Peyer's patch (tissue), 4 donors: ENCODE measurements around the gene TMEM150B. TPM values are rescaled to one million over a fixed set of nuclear protein-coding genes. Genes with fewer than 3 reads are reported as not detected.

ENCODE experiments used
- DNase-seq, 3 donors: peaks; one replicate each; pipeline ENCODE4 v3.0.0-alpha.2; 2017 to 2019
- H3K27ac ChIP-seq, 4 donors: fragments of 200-600 bp; sonication (generic); one replicate each; pipeline ENCODE4 v1.5.1; 2016 to 2019
- H3K27me3 ChIP-seq, 2 donors: fragments of 200-600 bp; sonication (generic); one replicate each; pipeline ENCODE4 v1.5.1; 2019
- H3K36me3 ChIP-seq, 3 donors: fragments of 200-600 bp; sonication (generic); one replicate each; pipeline ENCODE4 v1.5.1; 2016 to 2019
- H3K4me1 ChIP-seq, 4 donors: fragments of 200-600 bp; sonication (generic); one replicate each; pipeline ENCODE4 v1.5.1; 2016 to 2019
- H3K4me3 ChIP-seq, 4 donors: fragments of 200-600 bp; sonication (generic); 1 replicate in 3 of 4; 2 replicates in 1 of 4; pipeline ENCODE4 v1.5.1; 2016 to 2019; ENCODE audit warnings: mild to moderate bottlenecking in 1 of 4
- H3K9me3 ChIP-seq, 4 donors: fragments of 200-600 bp; sonication (generic); one replicate each; pipeline ENCODE4 v1.5.1; 2016 to 2019; ENCODE audit warnings: mild to moderate bottlenecking in 1 of 4
- POLR2A ChIP-seq, 2 donors: fragments of 450-650 bp; IDR thresholded peaks; one replicate each; pipeline ENCODE4 v1.5.1; 2017; ENCODE audit warnings: antibody characterized with exemption in 2 of 2, mild to moderate bottlenecking in 2 of 2, moderate library complexity in 2 of 2
- total RNA-seq, 4 donors: library from RNA; depleted of rRNA; stranded (reverse); fragments of >200 nt; gene quantifications; one replicate each; pipeline ENCODE4 v1.1.0, GENCODE V29; 2016
- TF ChIP-seq, protein P1 (sequence below), 6 experiments: fragments of 450-650 bp in 4 of 6; fragments of 200-600 bp in 2 of 6; sonication (generic) in 1 of 6; IDR thresholded peaks; one replicate each; pipeline ENCODE4 v1.5.1; 2017 to 2019; ENCODE audit warnings: antibody characterized with exemption in 6 of 6, mild to moderate bottlenecking in 3 of 6, moderate library complexity in 1 of 6

TMEM150B gene
- total RNA-seq, 4 donors from 2014 or later, result 26.4 to 235 (median 199) TPM

DNA sequence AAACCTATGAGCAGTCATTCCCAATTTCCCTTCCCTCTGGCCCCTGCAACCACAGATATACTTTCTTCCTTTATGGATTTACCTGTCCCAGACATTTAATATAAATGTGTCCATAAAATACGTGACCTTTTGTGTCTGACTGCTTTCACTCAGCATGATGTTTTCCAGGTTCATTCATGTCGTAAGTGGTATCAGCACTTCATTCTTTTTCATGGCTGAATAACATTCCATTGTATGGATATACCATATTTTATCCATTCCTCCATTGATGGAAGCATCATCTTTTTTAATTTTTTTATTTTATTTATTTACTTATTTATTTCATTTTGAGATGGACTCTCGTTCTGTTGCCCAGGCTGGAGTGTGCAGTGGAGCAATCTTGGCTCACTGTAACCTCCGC, 58.3 kb downstream of the TMEM150B start:
- H3K4me1 ChIP-seq, result no peaks in the 10 kb centered on the region
- no peaks in the 10 kb centered on the region for H3K27me3 ChIP-seq
- H3K9me3 ChIP-seq, result no peaks in the 10 kb centered on the region
- DNase-seq, result no peak
- no peak overlapping the region for H3K27ac ChIP-seq
- H3K4me3 ChIP-seq, result no peak overlapping the region
- no peak for TF ChIP-seq POLR2A (IDR thresholded peaks at IDR 0.05)
- TF ChIP-seq, protein P1, sequence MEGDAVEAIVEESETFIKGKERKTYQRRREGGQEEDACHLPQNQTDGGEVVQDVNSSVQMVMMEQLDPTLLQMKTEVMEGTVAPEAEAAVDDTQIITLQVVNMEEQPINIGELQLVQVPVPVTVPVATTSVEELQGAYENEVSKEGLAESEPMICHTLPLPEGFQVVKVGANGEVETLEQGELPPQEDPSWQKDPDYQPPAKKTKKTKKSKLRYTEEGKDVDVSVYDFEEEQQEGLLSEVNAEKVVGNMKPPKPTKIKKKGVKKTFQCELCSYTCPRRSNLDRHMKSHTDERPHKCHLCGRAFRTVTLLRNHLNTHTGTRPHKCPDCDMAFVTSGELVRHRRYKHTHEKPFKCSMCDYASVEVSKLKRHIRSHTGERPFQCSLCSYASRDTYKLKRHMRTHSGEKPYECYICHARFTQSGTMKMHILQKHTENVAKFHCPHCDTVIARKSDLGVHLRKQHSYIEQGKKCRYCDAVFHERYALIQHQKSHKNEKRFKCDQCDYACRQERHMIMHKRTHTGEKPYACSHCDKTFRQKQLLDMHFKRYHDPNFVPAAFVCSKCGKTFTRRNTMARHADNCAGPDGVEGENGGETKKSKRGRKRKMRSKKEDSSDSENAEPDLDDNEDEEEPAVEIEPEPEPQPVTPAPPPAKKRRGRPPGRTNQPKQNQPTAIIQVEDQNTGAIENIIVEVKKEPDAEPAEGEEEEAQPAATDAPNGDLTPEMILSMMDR (IDR thresholded peaks at IDR 0.05), result no peak
- H3K36me3 ChIP-seq, result peaks cover 0 to 20% (median 0%) of the 10 kb centered on the region in 3 donors

DNA sequence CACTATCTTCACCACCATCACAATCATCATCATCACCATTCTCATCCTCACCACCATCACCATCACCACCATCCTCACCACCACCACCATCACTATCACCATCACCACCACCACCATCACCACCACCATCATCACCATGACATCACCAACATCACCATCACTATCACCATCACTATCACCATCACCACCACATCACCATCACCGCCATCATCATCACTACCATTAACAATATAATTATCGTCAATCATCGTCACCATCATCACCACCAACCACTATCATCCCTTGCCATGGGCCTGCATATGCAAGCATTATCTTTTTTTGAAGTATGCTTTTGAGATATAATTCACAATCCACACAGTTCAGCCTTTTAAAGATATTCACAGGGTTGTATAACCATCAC, 58.7 kb downstream of the TMEM150B start:
- DNase-seq, result no peak
- Histone ChIP-seq H3K4me3 (no peak overlapping the region), H3K27me3 (no peaks in the 10 kb centered on the region), H3K4me1 (no peaks in the 10 kb centered on the region), H3K27ac (no peak overlapping the region), H3K36me3 (peaks cover 0 to 17% (median 0%) of the 10 kb centered on the region in 3 donors), H3K9me3 (no peaks in the 10 kb centered on the region)
- TF ChIP-seq, protein P1 (IDR thresholded peaks at IDR 0.05), result no peak
- no peak for TF ChIP-seq POLR2A (IDR thresholded peaks at IDR 0.05)

- TF ChIP-seq POLR2A (IDR thresholded peaks at IDR 0.05), result no peak
- Histone ChIP-seq H3K9me3 (no peaks in the 10 kb centered on the region), H3K4me1 (no peaks in the 10 kb centered on the region), H3K27me3 (no peaks in the 10 kb centered on the region), H3K4me3 (no peak overlapping the region), H3K36me3 (peaks cover 0 to 13% (median 0%) of the 10 kb centered on the region in 3 donors), H3K27ac (no peak overlapping the region)
- no peak for DNase-seq
These were observed 59.3 kb downstream of the TMEM150B start for GRCh38 chr19:55265723-55266386.

DNA sequence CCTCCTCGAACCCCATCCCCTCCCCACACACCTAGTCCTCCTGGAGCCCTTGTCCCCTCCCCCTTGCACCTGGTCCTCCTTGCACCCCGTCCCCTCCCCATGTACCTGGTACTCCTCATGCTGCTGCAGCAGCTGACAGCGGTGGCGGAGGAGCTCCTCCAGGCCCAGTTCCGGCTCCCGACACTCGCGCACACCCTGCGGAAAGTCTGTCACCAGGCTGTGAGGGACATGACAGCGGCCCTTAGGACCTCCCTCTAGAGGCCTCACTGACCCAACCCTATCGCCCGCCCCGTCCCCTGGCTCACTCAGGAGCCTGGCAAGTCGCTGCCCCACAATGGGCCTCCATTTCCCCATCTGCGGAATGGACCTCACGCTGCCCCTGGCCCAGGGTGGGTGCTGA, 60.0 kb downstream of the TMEM150B start:
- TF ChIP-seq, protein P1 (IDR thresholded peaks at IDR 0.05), result no peak
- TF ChIP-seq POLR2A (IDR thresholded peaks at IDR 0.05), result no peak
- Histone ChIP-seq H3K9me3 (no peaks in the 10 kb centered on the region), H3K27me3 (no peaks in the 10 kb centered on the region), H3K4me3 (no peak overlapping the region), H3K4me1 (no peaks in the 10 kb centered on the region), H3K27ac (no peak overlapping the region), H3K36me3 (peaks cover 0 to 13% (median 0%) of the 10 kb centered on the region in 3 donors)
- DNase-seq, result no peak

GRCh38 chr19:55264531-55264930, 60.6 kb downstream of the TMEM150B start:
- Histone ChIP-seq H3K36me3 (peaks cover 0 to 13% (median 0%) of the 10 kb centered on the region in 3 donors), H3K27ac (no peak overlapping the region), H3K27me3 (no peaks in the 10 kb centered on the region), H3K4me3 (no peak overlapping the region), H3K9me3 (no peaks in the 10 kb centered on the region), H3K4me1 (peaks cover 0 to 6% (median 5%) of the 10 kb centered on the region in 4 donors)
- no peak for TF ChIP-seq POLR2A (IDR thresholded peaks at IDR 0.05)
- TF ChIP-seq, protein P1 (IDR thresholded peaks at IDR 0.05), result no peak
- DNase-seq, result no peak

Other genes with a start within 250 kb of the TMEM150B start
- gene EPS8L1, start 249.5 kb downstream of the TMEM150B start, total RNA-seq, result 10 to 100 TPM in 3 of 4 donors, 1 to 10 TPM in 1; 5.0 to 43.8 (median 23.1) TPM
- 100 to 1,000 TPM; 113 to 512 (median 193) TPM for gene PPP1R12C, start 207.7 kb downstream of the TMEM150B start, total RNA-seq
- gene TNNT1, start 176.1 kb downstream of the TMEM150B start, total RNA-seq, result not detected
- gene TNNI3, start 167.6 kb downstream of the TMEM150B start, total RNA-seq, result not detected
- under 1 TPM in 1 of 4 donors, not detected in 3; 0.40 TPM for gene DNAAF3, start 158.7 kb downstream of the TMEM150B start, total RNA-seq
- under 1 TPM in 2 of 4 donors, not detected in 2; 0.70 to 0.94 TPM for gene SYT5, start 145.1 kb downstream of the TMEM150B start, total RNA-seq
- 100 to 1,000 TPM in 3 of 4 donors, 10 to 100 TPM in 1; 26.4 to 261 (median 246) TPM for gene PTPRH, start 115.8 kb downstream of the TMEM150B start, total RNA-seq
- gene TMEM86B, start 96.6 kb downstream of the TMEM150B start, total RNA-seq, result 10 to 100 TPM in 3 of 4 donors, 1 to 10 TPM in 1; 9.1 to 39.8 (median 15.1) TPM
- gene PPP6R1, start 66.3 kb downstream of the TMEM150B start, total RNA-seq, result 100 to 1,000 TPM in 2 of 4 donors, 10 to 100 TPM in 2; 71.2 to 123 (median 94.8) TPM
- gene HSPBP1, start 45.2 kb downstream of the TMEM150B start, total RNA-seq, result 10 to 100 TPM; 14.4 to 38.0 (median 25.6) TPM
- gene BRSK1, start 41.3 kb downstream of the TMEM150B start, total RNA-seq, result 1 to 10 TPM in 3 of 4 donors, under 1 TPM in 1; 0.35 to 6.6 (median 3.0) TPM
- 10 to 100 TPM; 14.4 to 45.6 (median 43.9) TPM for gene KMT5C, start 14.5 kb upstream of the TMEM150B start, total RNA-seq
- gene COX6B2, start 29.4 kb upstream of the TMEM150B start, total RNA-seq, result not detected
- gene GARIN5B, start 37.9 kb upstream of the TMEM150B start, total RNA-seq, result not detected
- gene IL11, start 45.1 kb upstream of the TMEM150B start, total RNA-seq, result not detected
- not detected for gene TMEM190, start 51.5 kb upstream of the TMEM150B start, total RNA-seq
- 10 to 100 TPM; 19.8 to 75.8 (median 61.6) TPM for gene TMEM238, start 59.0 kb upstream of the TMEM150B start, total RNA-seq
- gene RPL28, start 60.6 kb upstream of the TMEM150B start, total RNA-seq, result 100 to 1,000 TPM; 116 to 394 (median 283) TPM
- 1 to 10 TPM; 5.2 to 9.1 (median 7.6) TPM for gene UBE2S, start 82.4 kb upstream of the TMEM150B start, total RNA-seq
- gene SHISA7, start 118.0 kb upstream of the TMEM150B start, total RNA-seq, result not detected
- 100 to 1,000 TPM in 1 of 4 donors, 10 to 100 TPM in 3; 28.1 to 102 (median 60.0) TPM for gene ISOC2, start 136.3 kb upstream of the TMEM150B start, total RNA-seq
- gene C19orf85, start 139.4 kb upstream of the TMEM150B start, total RNA-seq, result not detected
- gene ZNF628, start 151.3 kb upstream of the TMEM150B start, total RNA-seq, result 10 to 100 TPM; 10.1 to 47.0 (median 15.5) TPM
- gene NAT14, start 159.8 kb upstream of the TMEM150B start, total RNA-seq, result 1 to 10 TPM; 1.4 to 7.4 (median 3.0) TPM
- gene SSC5D, start 163.1 kb upstream of the TMEM150B start, total RNA-seq, result 10 to 100 TPM in 1 of 4 donors, 1 to 10 TPM in 3; 2.8 to 10.3 (median 5.0) TPM
- not detected for gene SBK2, start 211.8 kb upstream of the TMEM150B start, total RNA-seq
- gene SBK3, start 220.2 kb upstream of the TMEM150B start, total RNA-seq, result 1 to 10 TPM in 1 of 4 donors, not detected in 3; 1.0 TPM